NCI-H526 treated with DMSO at 0.1 percent for 48 hours (cell line): ENCODE results near the gene EMX2.
"Not testable (repeated sequence)": the region's sequence is repeated elsewhere in the genome, so short reads cannot be mapped to it uniquely, and the experiment has no call there.

Source experiments
- DNase-seq: peaks from one replicate; lab custom pipeline; 2025; lab: John Stamatoyannopoulos, UW

The EMX2 gene

GRCh38 chr10:117560942-117561341 is 18.4 kb downstream of the EMX2 start:
- no peak for DNase-seq

DNA sequence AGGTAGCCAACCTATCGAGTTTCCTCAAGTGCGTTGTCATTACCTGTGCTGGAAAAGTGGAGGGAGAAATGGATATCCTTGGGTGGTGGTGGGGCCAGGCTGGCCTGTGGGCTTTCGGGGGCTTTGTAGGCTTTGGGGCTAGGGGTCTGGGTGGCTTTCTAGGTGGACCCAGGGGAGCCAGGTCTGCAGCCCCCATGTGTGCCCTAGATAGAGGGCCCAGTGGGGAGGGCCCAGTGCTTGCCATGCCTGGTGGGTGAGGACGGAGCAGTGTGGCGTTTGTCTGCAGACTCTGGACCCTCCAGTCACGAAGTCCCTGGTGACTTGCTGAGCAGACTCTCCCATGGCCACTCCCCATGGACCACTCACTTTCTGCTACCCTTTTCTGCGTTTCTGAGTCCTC is 19.7 kb downstream of the EMX2 start:
- no peak for DNase-seq

DNA sequence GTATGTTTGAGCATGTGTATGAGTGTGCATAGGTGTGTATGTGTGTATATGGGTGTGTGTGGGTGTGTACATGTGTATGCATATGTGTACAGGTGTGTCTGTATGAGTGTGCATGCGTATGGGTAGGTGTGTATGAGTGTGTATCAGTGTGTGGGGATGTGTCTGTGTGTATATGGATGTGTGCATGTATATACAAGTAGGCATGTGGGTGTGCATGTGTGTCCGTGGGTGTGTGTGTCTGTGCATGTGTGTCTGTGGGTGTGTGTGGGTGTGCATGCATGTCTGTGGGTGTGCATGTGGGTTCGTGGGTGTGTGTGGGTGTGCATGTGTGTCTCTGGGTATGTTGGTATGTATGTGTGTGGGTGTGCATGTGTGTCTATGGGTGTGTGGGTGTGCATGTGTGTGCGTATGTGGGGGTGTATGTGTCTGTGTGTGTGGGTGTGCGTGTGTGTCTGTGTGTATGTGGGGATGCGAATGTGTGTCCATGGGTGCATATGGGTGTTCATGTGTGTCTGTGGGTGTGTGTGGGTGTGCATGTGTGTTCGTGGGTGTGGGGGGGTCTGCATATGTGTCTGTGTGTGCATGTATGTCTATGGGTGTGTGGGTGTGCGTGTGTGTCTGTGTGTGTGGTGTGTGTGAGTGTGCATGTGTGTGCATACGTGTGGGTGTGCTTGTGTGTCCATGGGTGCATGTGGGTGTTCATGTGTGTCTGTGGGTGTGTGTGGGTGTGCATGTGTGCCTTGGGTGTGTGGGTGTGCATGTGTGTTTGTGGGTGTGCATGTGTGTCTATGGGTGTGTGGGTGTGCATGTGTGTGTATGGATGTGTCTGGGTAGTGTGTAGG is 20.6 kb downstream of the EMX2 start:
- no peak for DNase-seq

DNA sequence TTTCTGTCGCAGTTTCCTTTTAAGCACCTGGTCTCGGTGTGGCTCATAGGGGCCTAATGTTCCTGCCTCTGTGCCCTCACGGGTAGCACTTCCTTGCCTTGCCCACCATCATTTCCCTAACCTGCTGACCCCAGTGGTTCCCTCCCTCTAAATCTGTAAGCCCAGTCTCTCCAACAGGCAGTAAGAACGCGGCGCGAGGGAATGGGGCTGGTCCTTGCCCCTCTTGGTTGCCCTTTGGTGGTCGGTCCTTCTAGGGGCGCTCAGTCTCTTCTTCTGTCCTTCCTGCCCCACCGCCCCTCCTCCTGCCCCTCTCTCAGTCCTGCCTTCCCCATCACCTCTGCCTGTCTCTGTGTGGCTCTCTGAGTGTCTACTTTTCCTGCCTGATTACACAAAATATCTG is 21.2 kb downstream of the EMX2 start:
- DNase-seq: no peak

- DNase-seq: no peak
Measured at GRCh38 chr10:117565068-117565467, 22.5 kb downstream of the EMX2 start.

GRCh38 chr10:117568334-117568733 is 25.8 kb downstream of the EMX2 start:
- DNase-seq: no peak

DNA sequence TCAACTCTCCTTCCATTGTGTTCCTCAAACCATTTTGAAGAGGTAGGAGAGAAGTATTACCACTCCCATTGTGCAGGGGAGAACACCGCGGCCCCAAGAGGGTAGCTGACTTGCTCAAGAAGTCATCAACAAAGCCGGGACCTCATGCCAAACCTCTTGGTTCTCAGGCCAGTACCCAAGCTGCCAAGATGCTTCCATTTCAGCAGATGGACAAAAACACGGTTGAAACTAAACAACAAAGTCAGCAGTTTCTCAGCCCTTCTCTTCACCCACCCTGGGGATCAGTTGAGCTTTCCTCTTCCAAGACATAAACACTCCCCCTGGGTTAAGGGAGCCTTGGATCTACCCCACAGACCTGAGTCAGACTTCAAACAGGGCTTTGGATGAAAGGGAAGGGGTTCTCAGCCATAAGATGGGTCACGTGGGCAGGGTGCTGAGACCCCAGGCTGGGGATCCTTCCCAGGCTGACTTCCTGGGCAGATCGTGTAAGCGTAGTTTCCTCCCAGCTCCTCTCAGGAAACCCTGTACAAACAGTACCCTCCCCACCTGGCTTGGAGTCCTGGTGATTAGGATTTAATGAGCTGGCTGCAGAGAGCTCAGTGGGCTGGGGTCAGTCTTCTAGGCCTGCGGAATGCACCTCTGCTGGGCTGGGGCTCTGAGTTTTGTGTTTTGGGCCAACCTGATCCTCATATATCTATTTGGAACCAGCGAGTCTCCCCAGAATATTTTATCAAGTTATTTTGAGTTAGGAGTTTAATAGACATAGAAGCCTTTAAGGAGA is 27.3 kb downstream of the EMX2 start:
- no peak for DNase-seq

GRCh38 chr10:117570880-117571279 is 28.3 kb downstream of the EMX2 start:
- DNase-seq: no peak

DNA sequence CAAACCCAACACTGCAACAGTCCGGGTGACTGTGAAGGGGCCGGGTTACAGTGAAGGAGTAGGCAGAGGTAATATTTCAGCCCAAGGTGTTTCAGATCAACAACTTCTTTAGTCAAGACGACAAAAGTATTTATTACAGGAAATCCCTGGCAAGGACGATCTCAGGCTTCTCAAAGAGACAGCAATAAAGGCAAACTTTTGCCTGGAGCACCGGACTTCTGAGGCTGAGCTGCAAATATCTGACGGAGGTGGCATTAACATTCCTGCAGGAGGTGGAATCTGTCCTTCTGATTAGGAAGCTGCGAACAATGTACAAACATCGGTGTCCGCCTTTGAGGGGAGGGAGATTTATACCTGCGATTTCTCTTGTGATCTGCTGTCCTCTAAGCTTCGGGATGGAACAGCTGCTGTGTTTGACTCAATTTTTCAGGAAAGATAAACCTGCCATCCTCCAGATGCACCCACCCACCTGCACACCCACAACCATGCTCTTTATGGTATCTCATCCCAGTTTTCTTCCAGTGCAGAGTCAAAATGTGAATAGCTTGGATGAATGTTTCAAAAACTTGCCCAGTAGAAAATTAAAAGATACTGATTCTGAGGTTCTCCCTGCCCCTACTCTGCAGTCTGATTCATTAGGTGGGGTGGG is 32.1 kb downstream of the EMX2 start:
- no peak for DNase-seq

DNA sequence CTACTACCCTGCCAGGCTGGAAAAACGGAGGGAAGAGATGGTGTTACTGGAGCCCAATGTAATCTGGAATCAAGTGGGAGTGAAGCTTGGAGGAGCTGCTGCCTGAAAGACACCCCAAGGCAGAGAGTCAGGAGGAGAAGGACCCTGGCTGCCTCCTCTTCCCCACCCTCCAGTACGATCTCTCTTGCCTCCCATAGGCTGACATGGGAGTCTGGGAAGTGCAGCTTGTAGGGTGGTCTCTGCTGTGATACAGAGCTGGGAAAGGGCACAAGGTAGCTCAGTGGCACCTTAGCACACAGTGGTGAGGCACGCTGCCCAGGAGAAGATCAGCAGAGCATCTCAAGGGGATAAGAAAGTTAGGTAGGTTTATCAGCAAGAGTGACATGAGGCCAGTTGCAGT is 35.9 kb downstream of the EMX2 start:
- no peak for DNase-seq

DNA sequence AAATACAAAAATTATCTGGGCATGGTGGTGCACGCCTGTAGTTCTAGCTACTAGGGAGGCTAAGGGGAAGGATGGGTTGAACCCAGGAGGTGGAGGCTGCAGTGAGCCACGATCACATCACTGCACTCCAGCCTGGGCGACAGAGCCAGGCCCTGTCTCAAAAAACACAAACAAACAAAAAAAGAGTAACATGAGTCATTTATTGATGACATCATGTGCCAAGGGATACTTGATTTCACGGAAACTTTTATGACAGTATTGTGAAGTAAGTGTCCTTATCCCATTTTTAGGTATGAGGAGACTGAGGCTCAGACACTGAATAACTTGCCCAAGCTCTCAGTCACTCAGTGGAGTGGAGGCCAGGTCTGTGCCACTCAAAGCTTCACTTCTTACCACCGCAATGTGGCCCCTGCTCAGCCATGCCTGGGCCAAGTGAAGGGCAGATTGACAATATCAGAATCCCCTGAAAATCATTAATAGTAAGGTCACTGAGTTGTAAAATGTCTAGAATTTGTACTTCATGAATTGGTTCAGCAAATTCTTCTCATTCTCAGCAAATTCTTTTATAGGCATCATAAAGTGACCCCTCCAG is 36.5 kb downstream of the EMX2 start:
- DNase-seq: no peak

DNA sequence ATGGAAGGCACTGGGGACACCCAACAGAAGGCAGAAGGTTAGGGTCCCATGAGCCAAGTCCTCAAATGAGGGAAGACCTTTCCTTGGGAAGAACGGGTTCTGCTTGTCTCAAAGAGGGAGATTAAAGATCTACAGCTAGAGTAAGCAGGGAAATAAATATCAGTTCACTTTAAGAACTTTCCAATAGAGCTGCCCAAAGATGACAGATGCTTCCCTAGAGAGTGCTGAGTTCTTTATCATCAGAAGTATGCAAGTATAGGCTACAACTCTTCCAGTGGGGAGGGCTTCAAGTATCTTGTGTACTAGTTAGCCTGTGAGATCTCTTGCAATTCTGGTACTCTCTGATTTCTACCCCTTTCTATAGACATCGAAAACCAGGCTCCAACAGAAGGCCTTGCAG is 39.4 kb downstream of the EMX2 start:
- no peak for DNase-seq

- not testable (repeated sequence) for DNase-seq
Measured at GRCh38 chr10:117584831-117585230, 42.3 kb downstream of the EMX2 start.

GRCh38 chr10:117587036-117587435 is 44.5 kb downstream of the EMX2 start:
- DNase-seq: no peak

- no peak for DNase-seq
Measured at GRCh38 chr10:117590101-117590875, 47.7 kb downstream of the EMX2 start.

GRCh38 chr10:117591043-117591442 is 48.5 kb downstream of the EMX2 start:
- DNase-seq: no peak

DNA sequence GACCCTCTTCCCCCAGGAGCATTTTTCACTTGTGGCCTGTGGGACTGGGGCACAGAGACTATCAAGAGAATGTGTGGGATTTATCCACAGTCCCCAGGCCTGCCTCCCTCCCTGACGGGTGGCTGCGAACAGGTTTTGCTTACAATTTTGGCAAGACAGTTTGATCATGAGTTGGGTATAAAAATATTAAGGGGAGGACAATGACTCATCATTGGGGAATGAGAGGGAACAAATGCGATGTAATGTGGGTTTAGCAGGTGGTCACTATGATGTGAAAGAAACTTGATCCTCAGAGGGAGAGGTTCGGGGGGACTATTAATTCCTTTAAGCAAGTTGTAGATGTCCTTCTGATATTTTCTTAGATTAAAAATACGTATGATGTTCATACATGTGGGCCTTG is 52.2 kb downstream of the EMX2 start:
- no peak for DNase-seq

DNA sequence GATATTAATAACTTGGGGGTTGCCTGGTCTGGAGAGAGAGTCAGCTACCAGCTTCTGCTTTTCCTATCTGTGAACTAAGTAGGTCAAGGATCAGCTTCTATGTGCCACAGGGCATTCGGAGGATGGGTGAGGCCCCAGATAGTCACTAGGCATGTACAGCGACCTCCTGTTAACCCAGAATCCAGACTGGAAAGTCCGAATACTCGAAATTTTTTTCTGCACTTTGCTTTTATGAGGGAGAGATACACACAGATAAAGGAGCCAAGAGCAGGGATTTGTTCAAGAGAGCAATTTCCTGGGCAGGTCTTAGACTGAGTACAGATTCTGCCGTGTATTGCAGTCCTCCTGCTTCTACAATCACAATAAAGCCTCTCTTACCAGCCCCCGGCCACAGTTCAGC is 54.2 kb downstream of the EMX2 start:
- no peak for DNase-seq

- no peak for DNase-seq
Measured at GRCh38 chr10:117597216-117597615, 54.7 kb downstream of the EMX2 start.
